ENCODE data around the gene ZNF808.

GRCh38 chr19:52527956-52528351, 486 bp downstream of the ZNF808 start:
- TF ChIP-seq NFYB (IDR thresholded peaks at IDR 0.05; ENCODE audit: extremely low read depth, insufficient read length), result no peak
- no peak for TF ChIP-seq NFIC (IDR thresholded peaks at IDR 0.05)
- TF ChIP-seq ZNF507 (tag; conservative IDR thresholded peaks at IDR 0.05), result no peak
- peak; percentile 58 for TF ChIP-seq POLR2G (IDR thresholded peaks at IDR 0.05; ENCODE audit: low read depth, low read length)
- no peak for TF ChIP-seq RFX5 (IDR thresholded peaks at IDR 0.05; ENCODE audit: low read depth, low read length)
- no peak for TF ChIP-seq KAT8 (IDR thresholded peaks at IDR 0.05; ENCODE audit: low read depth)
- no peak for TF ChIP-seq ATF6 (CRISPR knock-in tag; IDR thresholded peaks at IDR 0.05)
- no peak; the same call in 1 of the 2 replicates for TF ChIP-seq ZC3H4 (CRISPR knock-in tag; IDR thresholded peaks at IDR 0.05; ENCODE audit: borderline replicate concordance)
